GM21360 (cell line): ENCODE results near the gene MACIR.
A peak's percentile ranks its signal among the peaks of the same experiment; 100 is the strongest.

Experiments
- ATAC-seq: cut with Tn5 transposase; IDR thresholded peaks from one replicate; pipeline ENCODE4 v1.9.1; 2021; ENCODE audit warnings: mild to moderate bottlenecking, moderate library complexity; ENCODE audit not compliant: unreplicated experiment

The MACIR gene

GRCh38 chr5:103244398-103244797, 14.2 kb upstream of the MACIR start:
- no peak for ATAC-seq

GRCh38 chr5:103245761-103246160, 12.8 kb upstream of the MACIR start:
- no peak for ATAC-seq

DNA sequence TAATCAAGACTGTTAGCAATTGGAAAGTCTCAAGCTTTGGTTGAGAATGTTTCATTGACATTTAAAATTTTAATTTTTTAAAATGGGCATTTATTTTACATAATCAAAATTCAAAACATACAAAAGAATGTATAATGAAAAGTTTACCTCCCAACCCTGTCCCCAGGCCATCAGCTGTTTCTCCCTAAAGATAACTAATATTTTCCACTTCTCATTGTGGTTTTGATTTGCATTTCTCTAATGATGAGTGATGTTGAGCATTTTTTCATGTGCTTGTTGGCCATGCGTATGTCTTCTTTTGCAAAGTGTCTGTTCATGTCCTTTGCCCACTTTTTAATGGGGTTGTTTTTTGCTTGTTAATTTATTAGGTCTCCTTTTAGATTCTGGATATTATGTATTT, 11.4 kb upstream of the MACIR start:
- ATAC-seq: no peak

- no peak for ATAC-seq
Observed at GRCh38 chr5:103249068-103249467, 9.5 kb upstream of the MACIR start.

DNA sequence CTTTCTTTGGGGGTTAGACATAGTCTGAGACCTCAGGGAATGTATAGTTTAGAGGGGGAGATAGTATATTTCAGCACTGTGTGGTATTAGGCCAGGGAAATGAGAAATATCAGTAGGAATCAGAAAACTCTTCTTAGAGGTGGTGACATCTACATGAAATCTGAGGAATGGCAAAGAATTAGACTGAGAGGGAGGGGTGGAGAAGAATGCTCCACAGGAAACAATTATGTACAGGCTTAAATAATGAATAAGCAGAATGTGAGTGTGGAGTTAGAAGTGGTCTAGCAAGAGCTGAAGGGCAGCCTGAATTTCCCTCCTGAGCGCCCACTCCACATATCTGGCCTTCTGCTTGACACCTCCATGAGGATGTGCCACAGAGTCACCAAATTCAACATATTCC, 3.6 kb upstream of the MACIR start:
- no peak for ATAC-seq

DNA sequence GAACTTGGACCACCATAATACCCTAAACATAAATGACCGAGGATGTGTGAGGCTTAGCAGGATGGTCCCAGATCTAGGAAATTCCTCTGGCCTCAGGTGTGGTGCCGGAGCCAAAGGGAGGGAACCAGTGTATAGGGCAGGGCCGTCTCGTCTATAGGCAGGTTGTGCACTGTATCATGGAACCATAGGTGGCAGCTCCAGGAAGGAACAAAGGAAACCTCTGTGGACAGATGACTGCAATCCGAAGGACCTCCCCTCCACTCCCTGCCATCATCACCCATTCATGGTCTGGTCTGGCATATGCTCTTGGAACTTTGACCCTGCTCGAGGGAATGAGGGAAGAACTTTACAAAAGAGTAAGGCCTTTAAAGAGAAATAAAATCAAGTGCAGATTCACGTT, 2.9 kb upstream of the MACIR start:
- no peak for ATAC-seq

- ATAC-seq: no peak
Observed at GRCh38 chr5:103256178-103256577, 2.4 kb upstream of the MACIR start.

DNA sequence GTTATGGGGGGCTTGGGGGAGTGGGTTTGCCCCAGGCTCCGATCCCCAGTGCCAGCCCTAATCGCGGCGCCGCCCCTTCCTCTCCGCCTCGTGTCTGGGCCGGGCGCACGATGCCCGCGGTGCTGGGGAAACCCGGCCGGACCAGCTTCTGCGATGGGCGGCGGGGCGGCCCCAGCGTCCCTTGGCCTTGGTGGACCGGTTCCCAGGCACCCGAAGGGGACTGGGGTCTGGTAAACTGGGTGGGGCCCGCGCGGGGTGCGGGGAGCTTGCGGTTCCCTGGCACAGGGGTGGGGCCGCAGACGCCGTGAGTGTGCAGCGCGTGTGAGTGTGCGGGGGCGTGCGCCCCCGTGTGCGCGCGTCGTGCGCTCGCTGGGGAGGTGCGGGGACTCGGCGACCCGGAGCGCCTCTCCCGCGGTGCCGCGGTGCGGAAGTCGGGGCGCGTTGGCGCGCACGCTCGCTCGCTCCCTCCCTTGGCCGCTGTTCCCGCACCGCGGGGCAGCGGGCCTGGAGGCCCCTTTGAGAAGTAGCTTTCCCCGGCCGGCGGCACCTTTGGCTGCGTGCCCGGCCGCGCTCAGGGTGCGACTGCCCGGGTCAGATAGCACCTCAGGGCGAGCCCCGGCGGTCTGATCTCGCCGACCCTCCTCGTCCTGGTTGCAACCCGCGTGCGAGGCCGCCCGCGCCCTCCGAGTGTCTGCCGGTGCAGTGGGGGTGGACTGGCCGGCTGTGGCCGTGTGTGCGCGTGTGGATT, 568 bp downstream of the MACIR start:
- peak; percentile 34 for ATAC-seq

DNA sequence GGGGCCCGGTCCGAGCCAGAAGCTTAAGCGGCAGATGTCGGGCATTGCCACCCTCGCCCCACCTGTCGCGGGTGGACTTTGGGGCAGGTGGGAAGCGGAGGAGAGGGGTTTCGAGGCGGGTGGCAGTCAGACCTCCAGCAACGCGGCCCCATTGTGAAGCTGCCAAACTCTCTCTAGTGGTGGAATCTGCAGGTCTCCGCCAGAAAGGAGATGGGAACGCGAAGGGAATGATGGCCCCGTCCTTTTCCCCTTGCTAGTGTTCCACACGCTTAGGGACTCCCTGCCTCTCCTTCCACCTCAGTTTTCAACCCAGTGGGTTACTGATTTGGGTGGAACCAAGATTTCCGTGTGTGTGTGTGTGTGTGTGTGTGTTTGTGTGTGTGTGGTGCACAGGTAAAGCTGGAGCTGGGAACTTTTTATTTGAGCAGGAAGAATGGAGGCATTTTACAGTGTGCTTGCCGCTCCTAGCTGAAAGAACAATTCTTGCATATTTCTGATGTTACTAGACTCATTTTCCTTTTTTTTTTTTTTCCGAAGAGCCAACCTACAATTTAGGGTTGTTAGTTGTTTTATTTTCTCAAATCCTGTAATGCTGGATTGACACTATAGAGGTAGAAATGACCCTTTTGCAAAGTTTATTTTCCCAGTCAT, 1.3 kb downstream of the MACIR start:
- ATAC-seq: no peak

DNA sequence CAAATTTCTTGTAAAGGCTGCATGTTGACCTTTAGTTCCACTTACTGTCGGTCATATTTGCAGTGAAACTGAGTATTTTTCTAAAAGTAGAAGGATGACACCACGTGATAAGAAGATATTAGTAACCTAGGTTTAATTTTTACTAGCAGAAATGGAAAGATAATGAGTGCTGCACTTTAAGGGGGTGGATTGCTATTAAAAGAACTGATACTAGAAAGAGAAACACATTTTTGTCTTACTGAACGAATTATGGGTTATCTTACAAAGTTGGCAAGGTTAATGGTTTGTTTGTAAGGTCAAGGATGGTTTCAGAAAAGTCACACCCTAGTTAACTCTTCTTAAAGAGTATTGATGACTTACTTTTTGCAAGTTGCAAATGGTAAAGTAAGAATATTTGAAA, 2.4 kb downstream of the MACIR start:
- peak; percentile 8 for ATAC-seq

- ATAC-seq: no peak
Observed at GRCh38 chr5:103262422-103262871, 3.9 kb downstream of the MACIR start.

DNA sequence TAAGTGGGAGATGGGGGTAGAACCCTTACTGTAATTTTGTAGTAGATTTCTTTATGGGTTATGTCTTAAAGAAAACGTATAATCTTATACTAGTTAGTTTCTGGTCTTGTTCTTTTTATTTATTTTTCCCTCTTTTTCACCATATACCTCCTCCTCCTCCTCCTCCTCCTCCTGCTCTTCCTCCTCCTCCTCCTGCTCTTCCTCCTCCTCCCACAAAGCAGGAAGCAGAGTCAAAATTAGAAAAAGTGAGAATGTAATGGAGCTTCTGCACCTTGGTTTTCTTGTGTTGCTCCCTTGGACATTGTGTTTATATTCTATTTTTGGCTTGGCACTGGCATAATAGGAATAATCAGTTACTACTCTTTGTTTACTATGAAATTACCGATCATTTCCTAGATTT, 4.5 kb downstream of the MACIR start:
- ATAC-seq: no peak

- no peak for ATAC-seq
Observed at GRCh38 chr5:103264508-103264907, 5.9 kb downstream of the MACIR start.

GRCh38 chr5:103270581-103270980, 12.0 kb downstream of the MACIR start:
- no peak for ATAC-seq

DNA sequence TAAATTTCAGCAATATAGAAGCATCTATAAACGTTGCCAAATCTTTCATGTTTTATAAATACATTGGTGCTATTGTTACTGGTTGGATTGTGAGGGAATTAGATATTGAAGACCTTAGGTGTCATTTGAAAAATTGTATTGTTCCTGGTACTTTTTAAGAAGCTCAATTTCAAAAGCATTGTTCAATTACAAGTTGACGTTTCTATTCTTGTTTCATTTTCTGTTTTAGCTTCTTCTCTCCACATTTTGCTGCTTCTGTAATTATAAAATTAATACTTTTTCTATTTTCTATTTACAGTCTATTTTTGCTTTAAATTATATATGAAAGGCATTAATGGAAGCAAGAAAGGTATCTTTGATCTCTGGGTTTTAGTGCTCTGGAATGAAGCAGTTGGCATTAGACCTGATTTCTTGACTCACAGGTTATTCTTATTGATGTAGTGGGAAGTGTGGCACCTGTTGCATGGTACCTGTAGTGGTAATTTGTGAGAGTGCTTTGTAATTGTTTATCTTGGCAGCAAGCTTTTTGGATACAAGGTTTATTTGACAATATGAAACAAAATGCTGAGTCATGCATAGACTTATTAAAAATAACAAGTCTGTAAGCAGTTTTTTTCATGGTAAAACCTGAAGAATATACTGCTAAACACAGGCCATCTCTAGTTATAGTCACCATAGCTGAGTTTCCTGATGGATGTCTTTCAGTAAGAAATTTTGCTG, 13.2 kb downstream of the MACIR start:
- no peak for ATAC-seq

GRCh38 chr5:103272377-103272776, 13.8 kb downstream of the MACIR start:
- no peak for ATAC-seq

GRCh38 chr5:103273952-103274351, 15.4 kb downstream of the MACIR start:
- no peak for ATAC-seq

DNA sequence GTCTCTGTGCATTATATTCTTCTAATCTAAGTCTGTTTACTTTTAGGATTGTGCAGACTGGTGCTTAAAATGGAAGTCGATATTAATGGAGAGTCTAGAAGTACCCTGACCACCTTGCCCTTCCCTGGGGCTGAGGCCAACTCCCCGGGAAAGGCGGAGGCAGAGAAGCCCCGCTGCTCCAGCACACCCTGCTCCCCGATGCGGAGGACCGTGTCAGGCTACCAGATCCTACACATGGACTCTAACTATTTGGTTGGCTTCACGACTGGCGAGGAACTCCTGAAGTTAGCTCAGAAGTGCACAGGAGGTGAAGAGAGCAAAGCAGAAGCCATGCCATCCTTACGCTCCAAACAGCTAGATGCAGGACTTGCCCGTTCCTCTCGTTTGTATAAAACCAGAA, 17.3 kb downstream of the MACIR start:
- ATAC-seq: no peak

DNA sequence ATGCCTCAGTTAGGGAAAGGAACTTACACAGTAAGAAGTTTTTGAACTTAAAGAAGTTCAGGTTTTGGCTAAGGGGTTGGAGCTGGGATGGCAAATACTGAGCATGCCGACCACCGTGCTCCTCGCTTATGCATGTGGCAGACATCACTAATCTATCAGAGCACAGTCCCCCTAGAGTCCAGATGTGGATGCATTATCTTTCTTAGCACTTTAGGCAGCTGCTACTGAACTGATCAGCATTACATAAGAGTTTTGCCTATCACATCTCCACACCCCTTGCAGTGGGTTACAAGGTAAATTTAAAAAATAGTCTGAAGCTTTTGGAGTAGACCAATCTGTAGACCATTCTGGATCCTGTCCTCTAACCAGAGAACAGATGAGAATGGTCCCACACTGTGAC, 22.4 kb downstream of the MACIR start:
- ATAC-seq: no peak

DNA sequence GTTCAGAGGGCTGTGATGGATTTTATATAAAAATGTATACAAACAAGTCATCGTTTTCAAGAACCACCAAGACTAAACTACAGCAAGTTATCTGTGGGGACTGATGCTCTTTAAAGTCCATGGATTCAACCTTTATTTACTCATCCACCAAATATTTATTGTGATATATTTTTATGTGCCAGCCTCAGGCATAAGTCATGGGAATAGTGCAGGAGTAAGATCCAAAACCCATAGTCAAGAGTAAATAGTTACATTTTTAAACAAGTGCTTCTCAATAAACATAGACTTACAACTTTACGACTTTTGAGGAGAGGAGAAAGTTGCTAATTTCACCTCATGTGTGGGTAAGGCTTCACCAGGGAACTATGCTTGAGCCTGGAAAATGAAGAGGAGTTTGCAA, 24.6 kb downstream of the MACIR start:
- no peak for ATAC-seq

GRCh38 chr5:103283869-103284268, 25.3 kb downstream of the MACIR start:
- no peak for ATAC-seq

DNA sequence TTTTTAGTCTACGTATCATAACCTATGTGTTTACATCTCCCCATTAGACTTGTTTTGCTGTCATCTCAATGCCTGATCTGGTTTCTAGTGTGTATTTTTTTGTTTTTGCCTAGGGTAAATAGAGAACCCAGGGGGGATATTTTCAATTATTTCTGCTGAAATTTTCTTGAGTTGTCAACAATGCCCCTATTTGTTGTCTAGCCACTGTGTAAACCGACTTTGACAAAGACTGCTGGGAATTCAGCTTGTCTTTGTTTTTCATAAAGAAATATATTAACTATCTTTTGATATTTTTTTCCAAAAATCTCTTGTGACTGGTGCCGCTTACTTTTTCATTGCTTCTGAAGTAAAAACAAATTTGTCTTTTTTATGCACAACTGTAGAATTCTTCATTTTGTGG, 28.1 kb downstream of the MACIR start:
- ATAC-seq: no peak
